ENCODE measurements around the gene RUSF1.
"Not testable (repeated sequence)": the region's sequence is repeated elsewhere in the genome, so short reads cannot be mapped to it uniquely, and the experiment has no call there.

The RUSF1 gene

GRCh38 chr16:31485571-31485970, 22.6 kb downstream of the RUSF1 start:
- no peak overlapping the region for H3K27ac Mint-ChIP-seq
- peaks cover 8% of the 10 kb centered on the region for H3K36me3 Mint-ChIP-seq (ENCODE audit: low read depth)
- DNase-seq = no peak
- H3K9me3 Mint-ChIP-seq = no peaks in the 10 kb centered on the region
- H3K27me3 Mint-ChIP-seq = no peaks in the 10 kb centered on the region
- no peak overlapping the region for H3K4me3 Mint-ChIP-seq
- peaks cover 11% of the 10 kb centered on the region for H3K4me1 Mint-ChIP-seq (ENCODE audit: low read depth)

- Mint-ChIP-seq H3K4me3 (no peak overlapping the region), H3K36me3 (ENCODE audit: low read depth) (peaks cover 2% of the 10 kb centered on the region), H3K9me3 (no peaks in the 10 kb centered on the region), H3K27ac (no peak overlapping the region), H3K4me1 (ENCODE audit: low read depth) (peaks cover 11% of the 10 kb centered on the region), H3K27me3 (no peaks in the 10 kb centered on the region)
- DNase-seq = no peak
These were observed 23.6 kb downstream of the RUSF1 start for GRCh38 chr16:31484491-31485171.

- not testable (repeated sequence) for H3K27ac Mint-ChIP-seq; DNase-seq; H3K4me3 Mint-ChIP-seq; H3K9me3 Mint-ChIP-seq; H3K27me3 Mint-ChIP-seq; H3K36me3 Mint-ChIP-seq (ENCODE audit: low read depth)
- H3K4me1 Mint-ChIP-seq (ENCODE audit: low read depth) = peaks cover 11% of the 10 kb centered on the region
These were observed 24.1 kb downstream of the RUSF1 start for GRCh38 chr16:31484048-31484447.

GRCh38 chr16:31483081-31483480, 25.1 kb downstream of the RUSF1 start, which contains the start of gene SLC5A2:
Gene SLC5A2 (plus strand): TSS chr16:31483123. CDS start chr16:31483137, 14 bp downstream.
- Mint-ChIP-seq H3K9me3 (no peaks in the 10 kb centered on the region), H3K27ac (no peak within 1 kb of the TSS), H3K4me3 (no peak within 1 kb of the TSS), H3K27me3 (no peaks in the 10 kb centered on the region), H3K4me1 (ENCODE audit: low read depth) (peaks cover 12% of the 10 kb centered on the region), H3K36me3 (ENCODE audit: low read depth) (no peaks in the 10 kb centered on the region)
- DNase-seq = no peak

GRCh38 chr16:31480851-31481536, 27.2 kb downstream of the RUSF1 start:
- Mint-ChIP-seq H3K4me3 (no peak overlapping the region), H3K9me3 (no peaks in the 10 kb centered on the region), H3K27ac (no peak overlapping the region), H3K27me3 (peaks cover 6% of the 10 kb centered on the region), H3K4me1 (ENCODE audit: low read depth) (peaks cover 20% of the 10 kb centered on the region), H3K36me3 (ENCODE audit: low read depth) (no peaks in the 10 kb centered on the region)
- no peak for DNase-seq

- Mint-ChIP-seq H3K9me3 (no peaks in the 10 kb centered on the region), H3K27me3 (peaks cover 10% of the 10 kb centered on the region), H3K27ac (no peak overlapping the region), H3K4me3 (no peak overlapping the region), H3K36me3 (ENCODE audit: low read depth) (no peaks in the 10 kb centered on the region), H3K4me1 (ENCODE audit: low read depth) (peaks cover 22% of the 10 kb centered on the region)
- no peak for DNase-seq
These were observed 28.4 kb downstream of the RUSF1 start for GRCh38 chr16:31479751-31480150.

GRCh38 chr16:31478956-31479355, 29.2 kb downstream of the RUSF1 start:
- DNase-seq = no peak

GRCh38 chr16:31477220-31478216, 30.7 kb downstream of the RUSF1 start:
- Mint-ChIP-seq H3K36me3 (ENCODE audit: low read depth) (no peaks in the 10 kb centered on the region), H3K27ac (no peak overlapping the region), H3K9me3 (no peaks in the 10 kb centered on the region), H3K27me3 (peaks cover 24% of the 10 kb centered on the region), H3K4me1 (ENCODE audit: low read depth) (peaks cover 27% of the 10 kb centered on the region), H3K4me3 (peak overlapping the region; percentile 68)
- DNase-seq = peak; percentile 65

More at GRCh38 chr16:31478956-31479355, 29.2 kb downstream of the RUSF1 start:
- Mint-ChIP-seq H3K4me3 (no peak overlapping the region), H3K9me3 (no peaks in the 10 kb centered on the region), H3K36me3 (ENCODE audit: low read depth) (no peaks in the 10 kb centered on the region), H3K27me3 (peaks cover 15% of the 10 kb centered on the region), H3K4me1 (ENCODE audit: low read depth) (peaks cover 22% of the 10 kb centered on the region), H3K27ac (no peak overlapping the region)

- H3K9me3 Mint-ChIP-seq = no peaks in the 10 kb centered on the region
- peaks cover 29% of the 10 kb centered on the region for H3K4me1 Mint-ChIP-seq (ENCODE audit: low read depth)
- peaks cover 27% of the 10 kb centered on the region for H3K27me3 Mint-ChIP-seq
- DNase-seq = peak; percentile 90
- H3K4me3 Mint-ChIP-seq = peak overlapping the region; percentile 74
- H3K36me3 Mint-ChIP-seq (ENCODE audit: low read depth) = no peaks in the 10 kb centered on the region
- peak overlapping the region; percentile 14 for H3K27ac Mint-ChIP-seq
These were observed 31.6 kb downstream of the RUSF1 start for GRCh38 chr16:31476303-31477219.

GRCh38 chr16:31475946-31476302, 32.3 kb downstream of the RUSF1 start:
- peaks cover 29% of the 10 kb centered on the region for H3K4me1 Mint-ChIP-seq (ENCODE audit: low read depth)
- H3K27ac Mint-ChIP-seq = no peak overlapping the region
- H3K36me3 Mint-ChIP-seq (ENCODE audit: low read depth) = no peaks in the 10 kb centered on the region
- peaks cover 33% of the 10 kb centered on the region for H3K27me3 Mint-ChIP-seq
- DNase-seq = no peak
- no peaks in the 10 kb centered on the region for H3K9me3 Mint-ChIP-seq
- peak overlapping the region; percentile 74 for H3K4me3 Mint-ChIP-seq

GRCh38 chr16:31474773-31475738, 33.1 kb downstream of the RUSF1 start:
- H3K27me3 Mint-ChIP-seq = peaks cover 33% of the 10 kb centered on the region
- peaks cover 29% of the 10 kb centered on the region for H3K4me1 Mint-ChIP-seq (ENCODE audit: low read depth)
- H3K27ac Mint-ChIP-seq = no peak overlapping the region
- no peak for DNase-seq
- no peak overlapping the region for H3K4me3 Mint-ChIP-seq
- H3K36me3 Mint-ChIP-seq (ENCODE audit: low read depth) = no peaks in the 10 kb centered on the region
- H3K9me3 Mint-ChIP-seq = no peaks in the 10 kb centered on the region

GRCh38 chr16:31474173-31474714, 33.9 kb downstream of the RUSF1 start:
- no peaks in the 10 kb centered on the region for H3K36me3 Mint-ChIP-seq (ENCODE audit: low read depth)
- no peak for DNase-seq
- peaks cover 29% of the 10 kb centered on the region for H3K4me1 Mint-ChIP-seq (ENCODE audit: low read depth)
- H3K4me3 Mint-ChIP-seq = no peak overlapping the region
- H3K27me3 Mint-ChIP-seq = peaks cover 33% of the 10 kb centered on the region
- H3K9me3 Mint-ChIP-seq = no peaks in the 10 kb centered on the region
- no peak overlapping the region for H3K27ac Mint-ChIP-seq

All from activated T-cell treated with anti-CD3 and anti-CD28 coated beads, Interleukin-2, amount 50 U/mL, for 24 hours (primary cell).